GM08714 (cell line): ENCODE data around the gene ADAM17.

Experiments used
- H3K4me3 ChIP-seq: fragments of 200-500 bp; sonication (Bioruptor generic); 2 replicates; pipeline ENCODE4 v1.5.1; 2014; ENCODE audit warnings: mild to moderate bottlenecking, low read length, inconsistent platforms
- ZNF274 ChIP-seq: IDR thresholded peaks from 2 replicates; pipeline ENCODE4 v1.6.1; 2012; ENCODE audit warnings: mild to moderate bottlenecking, low read depth, low read length

The ADAM17 gene

GRCh38 chr2:9548506-9548905 is 7.1 kb downstream of the ADAM17 start:
- no peak for TF ChIP-seq ZNF274
- peak overlapping the region; percentile 32; the same call in 1 of the 2 replicates for H3K4me3 ChIP-seq

- peak overlapping the region; percentile 32; the same call in 1 of the 2 replicates for H3K4me3 ChIP-seq
- no peak for TF ChIP-seq ZNF274
Measured at GRCh38 chr2:9547262-9547991, 8.2 kb downstream of the ADAM17 start.

- no peak for TF ChIP-seq ZNF274
Measured at GRCh38 chr2:9545502-9545901, 10.1 kb downstream of the ADAM17 start.

GRCh38 chr2:9543557-9543956 is 12.1 kb downstream of the ADAM17 start:
- no peak for TF ChIP-seq ZNF274

More at GRCh38 chr2:9545502-9545901, 10.1 kb downstream of the ADAM17 start:
- H3K4me3 ChIP-seq, result no peak overlapping the region

GRCh38 chr2:9539531-9539930 is 16.1 kb downstream of the ADAM17 start:
- H3K4me3 ChIP-seq, result no peak overlapping the region
- TF ChIP-seq ZNF274, result no peak

More at GRCh38 chr2:9543557-9543956, 12.1 kb downstream of the ADAM17 start:
- H3K4me3 ChIP-seq, result no peak overlapping the region

GRCh38 chr2:9538000-9538507 is 17.6 kb downstream of the ADAM17 start:
- TF ChIP-seq ZNF274, result no peak
- H3K4me3 ChIP-seq, result no peak overlapping the region

GRCh38 chr2:9536504-9536903 is 19.1 kb downstream of the ADAM17 start:
- TF ChIP-seq ZNF274, result no peak
- H3K4me3 ChIP-seq, result no peak overlapping the region

- no peak overlapping the region for H3K4me3 ChIP-seq
- TF ChIP-seq ZNF274, result no peak
Measured at GRCh38 chr2:9535177-9535576, 20.5 kb downstream of the ADAM17 start.

GRCh38 chr2:9533663-9534062 is 22.0 kb downstream of the ADAM17 start:
- no peak overlapping the region for H3K4me3 ChIP-seq
- TF ChIP-seq ZNF274, result no peak

- H3K4me3 ChIP-seq, result no peak overlapping the region
- TF ChIP-seq ZNF274, result no peak
Measured at GRCh38 chr2:9532421-9532820, 23.2 kb downstream of the ADAM17 start.

- no peak overlapping the region for H3K4me3 ChIP-seq
- no peak for TF ChIP-seq ZNF274
Measured at GRCh38 chr2:9527995-9528787, 27.4 kb downstream of the ADAM17 start.

GRCh38 chr2:9525266-9525665 is 30.4 kb downstream of the ADAM17 start:
- TF ChIP-seq ZNF274, result no peak
- H3K4me3 ChIP-seq, result no peak overlapping the region

GRCh38 chr2:9524291-9524690 is 31.3 kb downstream of the ADAM17 start:
- TF ChIP-seq ZNF274, result no peak
- H3K4me3 ChIP-seq, result no peak overlapping the region

- H3K4me3 ChIP-seq, result no peak overlapping the region
- no peak for TF ChIP-seq ZNF274
Measured at GRCh38 chr2:9519250-9519649, 36.4 kb downstream of the ADAM17 start.

- no peak overlapping the region for H3K4me3 ChIP-seq
- TF ChIP-seq ZNF274, result no peak
Measured at GRCh38 chr2:9518780-9519179, 36.9 kb downstream of the ADAM17 start.

- TF ChIP-seq ZNF274, result no peak
- no peak overlapping the region for H3K4me3 ChIP-seq
Measured at GRCh38 chr2:9518163-9518562, 37.5 kb downstream of the ADAM17 start.
